GM18526 (cell line): ENCODE measurements around the gene NT5DC2.

ENCODE experiments used
- POLR2A ChIP-seq: IDR thresholded peaks from 3 replicates; pipeline ENCODE4 v1.6.1; 2011; ENCODE audit not compliant: insufficient read length; ENCODE audit errors: extremely low read depth

NT5DC2 gene

GRCh38 chr3:52533623-52534280, at the start of gene NT5DC2:
Gene NT5DC2 (minus strand): TSS chr3:52533857. CDS start chr3:52533737, 120 bp downstream.
- peak; percentile 57 for TF ChIP-seq POLR2A

- TF ChIP-seq POLR2A: no peak
Measured at GRCh38 chr3:52574056-52574965, 40.7 kb upstream of the NT5DC2 start.

DNA sequence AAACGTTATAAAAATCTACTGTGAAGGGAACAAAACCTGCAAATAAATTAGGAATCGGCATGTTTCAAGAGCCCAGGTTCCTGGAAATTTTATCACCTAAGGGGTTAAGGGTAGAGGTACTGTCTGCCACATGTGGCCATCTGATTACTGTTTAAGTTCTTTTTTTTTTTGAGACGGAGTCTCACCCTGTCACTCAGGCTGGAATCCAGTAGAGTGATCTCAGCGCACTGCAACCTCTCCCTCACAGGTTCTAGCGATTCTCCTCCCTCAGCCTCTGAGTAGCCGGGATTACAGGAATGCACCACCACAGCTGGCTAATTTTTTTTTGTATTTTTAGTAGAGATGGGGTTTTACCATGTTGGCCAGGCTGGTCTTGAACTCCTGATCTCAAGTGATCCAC, 38.6 kb upstream of the NT5DC2 start:
- no peak for TF ChIP-seq POLR2A

GRCh38 chr3:52570076-52570475, 36.4 kb upstream of the NT5DC2 start:
- no peak for TF ChIP-seq POLR2A

DNA sequence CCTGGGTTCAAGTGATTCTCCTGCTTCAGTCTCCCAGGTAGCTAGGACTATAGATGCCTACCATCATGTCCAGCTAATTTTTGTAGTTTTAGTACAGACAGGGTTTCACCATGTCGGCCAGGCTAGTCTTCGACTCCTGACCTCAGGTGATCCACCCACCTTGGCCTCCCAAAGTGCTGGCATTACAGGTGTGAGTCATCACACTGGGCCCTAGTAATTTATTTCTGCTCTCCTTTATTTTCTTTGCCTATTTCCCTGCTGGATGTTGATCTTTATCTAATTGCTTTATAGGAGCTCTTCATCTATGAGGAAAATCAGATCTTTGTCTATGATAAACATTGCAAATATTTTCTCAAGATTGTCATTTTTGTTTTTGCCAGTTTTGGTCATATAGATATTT, 34.4 kb upstream of the NT5DC2 start:
- TF ChIP-seq POLR2A: no peak

DNA sequence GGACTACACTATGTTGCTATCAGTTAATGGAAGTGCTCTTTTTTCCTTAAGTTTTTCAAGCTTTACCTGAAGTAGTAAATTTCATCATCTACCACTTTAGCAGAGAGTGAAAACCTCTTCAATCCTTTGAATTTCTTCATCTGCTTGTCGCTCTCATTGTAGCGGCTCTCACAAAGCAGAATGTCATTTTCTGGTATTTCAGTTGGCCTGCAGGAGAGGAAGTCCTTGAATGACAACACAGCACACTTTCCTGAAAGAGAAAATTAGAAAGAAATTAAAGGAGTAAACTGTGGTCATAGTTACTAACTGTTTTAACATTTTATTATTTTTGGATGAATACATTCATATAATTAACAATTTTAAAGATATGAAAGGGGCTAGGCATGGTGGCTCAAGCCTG, 30.3 kb upstream of the NT5DC2 start:
- TF ChIP-seq POLR2A: no peak

GRCh38 chr3:52561028-52561747, 27.5 kb upstream of the NT5DC2 start:
- TF ChIP-seq POLR2A: no peak

- no peak for TF ChIP-seq POLR2A
Measured at GRCh38 chr3:52558436-52558835, 24.8 kb upstream of the NT5DC2 start.

GRCh38 chr3:52557011-52557960, 23.6 kb upstream of the NT5DC2 start:
- no peak for TF ChIP-seq POLR2A

DNA sequence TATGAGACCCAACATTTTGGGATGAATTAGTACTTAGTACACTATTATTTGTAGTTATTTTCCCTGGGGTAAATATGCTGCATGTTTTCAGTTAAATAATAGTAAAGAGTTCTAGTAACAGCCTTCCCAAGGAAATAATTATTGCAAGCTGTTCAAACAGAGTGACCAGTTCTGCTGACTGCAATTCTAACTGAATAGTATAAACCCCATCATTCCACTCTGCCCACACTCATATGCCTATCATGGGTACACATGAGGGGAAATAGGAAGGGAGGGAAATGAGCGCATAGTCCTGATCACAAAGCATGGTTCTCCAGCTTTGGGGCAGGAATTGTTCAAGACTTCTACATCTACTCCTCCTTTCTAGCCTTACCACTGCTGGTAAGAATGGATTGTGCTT, 21.4 kb upstream of the NT5DC2 start:
- TF ChIP-seq POLR2A: no peak

GRCh38 chr3:52554026-52554755, 20.5 kb upstream of the NT5DC2 start:
- no peak for TF ChIP-seq POLR2A

DNA sequence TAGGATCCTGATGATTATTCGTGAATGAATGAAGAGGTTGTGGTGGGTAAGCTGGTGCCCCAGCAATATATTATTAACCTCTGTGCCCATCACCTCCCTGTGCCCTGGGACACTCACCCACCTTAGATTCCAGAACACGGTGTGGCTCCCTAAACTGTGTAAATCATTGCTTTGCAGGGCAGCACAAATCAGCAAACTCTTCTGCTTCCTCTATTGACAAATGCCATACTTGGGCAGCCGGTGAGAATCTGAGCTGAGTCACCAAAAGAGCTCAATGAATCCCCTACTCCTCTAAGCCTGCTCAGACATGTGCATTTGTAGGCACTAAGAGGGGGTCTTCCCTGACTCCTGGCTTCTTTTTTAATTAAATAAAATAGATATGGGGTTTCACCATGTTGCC, 18.4 kb upstream of the NT5DC2 start:
- no peak for TF ChIP-seq POLR2A

- no peak for TF ChIP-seq POLR2A
Measured at GRCh38 chr3:52551118-52551517, 17.5 kb upstream of the NT5DC2 start.

DNA sequence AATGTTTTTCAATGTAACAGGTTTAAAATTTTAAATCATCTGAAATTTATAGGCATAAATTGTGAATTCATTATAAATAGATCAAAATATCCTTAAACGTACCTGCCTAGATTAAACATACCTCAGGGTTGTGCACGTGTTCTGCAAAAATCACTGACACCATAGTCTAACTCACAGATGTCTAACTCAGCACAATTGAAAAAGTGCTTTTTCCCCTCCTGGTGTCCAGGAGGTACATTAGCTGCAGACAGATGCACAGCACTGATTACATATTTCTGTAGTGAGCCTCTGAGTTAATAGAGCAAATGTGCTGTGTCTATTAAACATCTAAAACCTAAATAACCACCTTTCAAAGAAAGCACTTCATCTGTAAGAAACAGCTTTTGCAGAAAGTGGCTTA, 13.5 kb upstream of the NT5DC2 start:
- TF ChIP-seq POLR2A: no peak
